ENCODE results near the gene RAD50.

GRCh38 chr5:132595624-132596023, 38.8 kb downstream of the RAD50 start:
- TF ChIP-seq CTCF (conservative IDR thresholded peaks at IDR 0.05 in 1 of 2, IDR thresholded peaks at IDR 0.05 in 1 of 2; ENCODE audit: low read depth in 1 of 2, low read length in 2 of 2) = no peak
- TF ChIP-seq EZH2 (IDR thresholded peaks at IDR 0.05; ENCODE audit: low read length, missing control alignments) = no peak

Measured in fibroblast of lung (primary cell).